CD4-positive, alpha-beta memory T cell (primary cell): ENCODE results near the gene DPM1. TPM values are rescaled to one million over a fixed set of nuclear protein-coding genes. Genes with fewer than 3 reads are reported as not detected.

ENCODE experiments used
- CTCF ChIA-PET: fragments of 350-600 bp; sonication (Branson Sonifier 250); formaldehyde crosslinking; loops from one replicate; lab custom pipeline; 2021; ENCODE audit warnings: inconsistent platforms; ENCODE audit not compliant: partially characterized antibody; lab: Charles Lee
- POLR2A ChIA-PET: fragments of 350-600 bp; sonication (Branson Sonifier 250); formaldehyde crosslinking; loops from one replicate; lab custom pipeline; 2021; ENCODE audit not compliant: partially characterized antibody; lab: Charles Lee
- DNase-seq, 5 donors: peaks; one replicate each; pipeline versions ENCODE4 v3.0.0 to v3.0.0-alpha.2; 2020 to 2022; ENCODE audit warnings: mixed read lengths in 1 of 5
- H3K27ac ChIP-seq: one replicate; pipeline ENCODE4 v1.7.0; 2013; ENCODE audit warnings: low read depth, low read length
- H3K27me3 ChIP-seq: 2 replicates; pipeline ENCODE4 v1.7.0; 2013; ENCODE audit warnings: mild to moderate bottlenecking, low read length, moderate library complexity; ENCODE audit not compliant: insufficient read depth
- H3K36me3 ChIP-seq: 2 replicates; pipeline ENCODE4 v1.7.0; 2013; ENCODE audit warnings: mild to moderate bottlenecking, low read length, moderate library complexity; ENCODE audit not compliant: insufficient read depth
- H3K4me1 ChIP-seq: 2 replicates; pipeline ENCODE4 v1.7.0; 2013; ENCODE audit warnings: mild to moderate bottlenecking, low read length, moderate library complexity; ENCODE audit not compliant: insufficient read depth
- H3K4me3 ChIP-seq, 2 donors: one replicate each; pipeline ENCODE4 v1.7.0; 2013; ENCODE audit warnings: low read length in 2 of 2, mild to moderate bottlenecking in 1 of 2
- H3K9me3 ChIP-seq, 2 donors: one replicate each; pipeline ENCODE4 v1.7.0; 2013; ENCODE audit warnings: low read length in 2 of 2, control low read depth in 1 of 2; ENCODE audit not compliant: control insufficient read depth in 1 of 2
- H3K27ac Mint-ChIP-seq, 7 donors: one replicate each; pipeline ENCODE4 v1.8.0; 2020 to 2021; ENCODE audit warnings: mixed read lengths in 7 of 7, mild to moderate bottlenecking in 6 of 7, inconsistent platforms in 3 of 7, moderate library complexity in 3 of 7
- H3K27me3 Mint-ChIP-seq, 2 donors: one replicate each; pipeline ENCODE4 v1.8.0; 2020 to 2021; ENCODE audit warnings: mixed read lengths in 2 of 2
- H3K36me3 Mint-ChIP-seq, 2 donors: one replicate each; pipeline ENCODE4 v1.8.0; 2020 to 2021; ENCODE audit warnings: mixed read lengths in 2 of 2, inconsistent platforms in 1 of 2, mild to moderate bottlenecking in 1 of 2
- H3K4me1 Mint-ChIP-seq, 4 donors: one replicate each; pipeline ENCODE4 v1.8.0; 2020 to 2021; ENCODE audit warnings: mixed read lengths in 4 of 4, mild to moderate bottlenecking in 1 of 4
- H3K4me3 Mint-ChIP-seq, 8 donors: one replicate each; pipeline ENCODE4 v1.8.0; 2020 to 2021; ENCODE audit warnings: mixed read lengths in 8 of 8, mild to moderate bottlenecking in 7 of 8, moderate library complexity in 6 of 8, inconsistent platforms in 3 of 8
- H3K9me3 Mint-ChIP-seq, 8 donors: one replicate each; pipeline ENCODE4 v1.8.0; 2020 to 2021; ENCODE audit warnings: mixed read lengths in 8 of 8, mild to moderate bottlenecking in 5 of 8, inconsistent platforms in 3 of 8, moderate library complexity in 1 of 8
- intact Hi-C: fragments of 100-400 bp; cut with micrococcal nuclease; formaldehyde crosslinking; loops from one replicate; pipeline ENCODE4 v1.15.1; 2023
- polyA plus RNA-seq, 2 donors: library from polyadenylated mRNA; unstranded; fragments of 300-500 nt; fragmentation: Illumina TruSeq; gene quantifications; one replicate each; pipeline ENCODE4 v1.2.3, GENCODE V29; 2021
- total RNA-seq, 2 experiments: library from RNA; stranded (reverse); gene quantifications; one replicate each; pipeline ENCODE4 v1.2.3, GENCODE V29; 2021

DPM1 gene
- total and polyA plus RNA-seq, 4 experiments from 2014 or later: 39.9 to 79.2 (median 55.6) TPM

DNA sequence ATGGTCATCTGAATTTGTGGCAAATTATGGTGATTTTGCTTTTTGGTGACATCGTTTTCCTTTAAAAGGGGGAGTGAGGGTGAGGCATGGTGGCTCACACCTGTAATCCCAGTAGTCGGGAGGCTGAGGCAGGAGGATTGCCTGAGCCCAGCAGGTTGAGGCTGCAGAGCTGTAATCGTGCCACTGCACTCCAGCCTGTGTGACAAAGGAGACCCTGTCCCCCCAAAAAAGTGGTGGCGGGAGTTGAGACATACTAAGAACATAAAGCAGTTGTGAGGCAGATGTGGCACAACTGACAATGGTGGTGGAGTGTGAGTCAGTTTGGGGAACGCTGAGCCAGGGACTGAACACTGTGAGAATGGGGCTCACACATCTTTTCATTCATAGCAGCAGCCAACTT lies 72.6 kb downstream of the DPM1 start:
- Histone ChIP-seq H3K27ac (no peak overlapping the region), H3K9me3 (no peaks in the 10 kb centered on the region), H3K27me3 (no peaks in the 10 kb centered on the region), H3K36me3 (peaks cover 15% of the 10 kb centered on the region), H3K4me1 (no peaks in the 10 kb centered on the region), H3K4me3 (no peak overlapping the region)
- no peak overlapping the region for H3K4me3 Mint-ChIP-seq
- H3K27ac Mint-ChIP-seq: no peak overlapping the region
- peaks cover 0 to 4% (median 0%) of the 10 kb centered on the region in 8 donors for H3K9me3 Mint-ChIP-seq
- H3K27me3 Mint-ChIP-seq: no peaks in the 10 kb centered on the region
- DNase-seq: no peak
- H3K36me3 Mint-ChIP-seq: peaks cover 15 to 28% of the 10 kb centered on the region in 2 donors
- no peaks in the 10 kb centered on the region for H3K4me1 Mint-ChIP-seq
- ChIA-PET CTCF (interaction anchor here (1.2 kb wide), 1 partner anchor 43 kb away, joined by 3 read pairs; no protein-coding TSS in a partner anchor), POLR2A (no interaction called here)
- intact Hi-C loops: no loop called here

DNA sequence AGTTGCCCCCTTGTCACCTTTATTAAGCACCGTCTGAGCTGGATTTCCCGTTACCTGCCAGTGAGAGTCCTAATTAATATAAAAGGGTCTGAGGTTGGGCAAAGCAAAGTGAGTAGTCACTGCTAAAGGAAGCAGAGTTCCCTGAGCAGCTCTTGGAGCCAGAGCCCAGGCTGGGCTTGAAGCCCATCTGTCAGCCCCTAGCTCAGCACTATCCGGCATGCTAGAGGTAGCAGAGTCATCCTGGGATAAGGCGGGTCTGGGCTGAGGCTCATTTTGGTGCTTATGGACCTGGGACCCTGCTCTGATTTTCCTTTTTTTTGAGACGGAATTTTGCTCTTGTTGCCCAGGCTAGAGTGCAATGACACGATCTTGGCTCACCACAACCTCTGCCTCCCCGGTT lies 73.3 kb downstream of the DPM1 start:
- CTCF ChIA-PET: no interaction called here
- intact Hi-C loops: no loop called here

More for the DNA sequence above, 73.3 kb downstream of the DPM1 start:
- Histone ChIP-seq H3K27ac (no peak overlapping the region), H3K4me1 (no peaks in the 10 kb centered on the region), H3K9me3 (no peaks in the 10 kb centered on the region), H3K36me3 (peaks cover 10% of the 10 kb centered on the region), H3K4me3 (no peak overlapping the region), H3K27me3 (no peaks in the 10 kb centered on the region)
- H3K9me3 Mint-ChIP-seq: peaks cover 0 to 4% (median 0%) of the 10 kb centered on the region in 8 donors
- H3K4me1 Mint-ChIP-seq: no peaks in the 10 kb centered on the region
- no peak for DNase-seq
- no peaks in the 10 kb centered on the region for H3K27me3 Mint-ChIP-seq
- POLR2A ChIA-PET: interaction anchor here (1.4 kb wide), 1 partner anchor 46 kb away, joined by 5 read pairs; the partner anchor contains the start of gene ADNP
- no peak overlapping the region for H3K4me3 Mint-ChIP-seq
- peaks cover 12 to 21% of the 10 kb centered on the region in 2 donors for H3K36me3 Mint-ChIP-seq
- H3K27ac Mint-ChIP-seq: peak overlapping the region in 3 of 7 donors; percentile 36 to 64 (median 55)

Other genes starting within 250 kb of the DPM1 start
- gene PARD6B, start 227.0 kb downstream of the DPM1 start, total RNA-seq: 10 to 100 TPM; 10.9 to 12.7 TPM
- gene PARD6B, start 227.0 kb downstream of the DPM1 start, polyA plus RNA-seq: under 1 TPM; 0.71 to 0.93 TPM
- 10 to 100 TPM; 17.6 to 17.8 TPM for gene BCAS4, start 163.5 kb downstream of the DPM1 start, total RNA-seq
- gene BCAS4, start 163.5 kb downstream of the DPM1 start, polyA plus RNA-seq: 10 to 100 TPM; 10.8 to 14.6 TPM
- gene ADNP, start 27.1 kb downstream of the DPM1 start, total RNA-seq: 10 to 100 TPM; 64.8 to 65.6 TPM
- gene ADNP, start 27.1 kb downstream of the DPM1 start, polyA plus RNA-seq: 10 to 100 TPM in 1 of 2 donors, 1 to 10 TPM in 1; 1.9 to 11.6 TPM
- 1 to 10 TPM; 8.8 to 8.9 TPM for gene MOCS3, start 286 bp upstream of the DPM1 start, total RNA-seq
- gene MOCS3, start 286 bp upstream of the DPM1 start, polyA plus RNA-seq: 1 to 10 TPM; 3.9 to 4.9 TPM
- not detected for gene KCNG1, start 64.6 kb upstream of the DPM1 start, total RNA-seq
- gene KCNG1, start 64.6 kb upstream of the DPM1 start, polyA plus RNA-seq: not detected